Cardiac fibroblast (primary cell): Measurements from ENCODE around the gene LGALS13.
A peak's percentile ranks its signal among the peaks of the same experiment; 100 is the strongest.

Experiments used
- DNase-seq, 2 donors: peaks; one replicate each; pipeline versions ENCODE4 v3.0.0 to v3.0.0-alpha.2; 2010; ENCODE audit warnings: low read depth in 2 of 2
- H3K4me3 ChIP-seq, 2 donors: replicated peaks in 1 of 2; 1 replicate in 1 of 2; 2 replicates in 1 of 2; pipeline ENCODE4 v1.5.1; 2011; ENCODE audit warnings: low read depth in 2 of 2, low read length in 2 of 2, mild to moderate bottlenecking in 2 of 2, moderate library complexity in 1 of 2
- CTCF ChIP-seq: IDR thresholded peaks from one replicate; pipeline ENCODE4 v1.5.1; 2011; ENCODE audit warnings: low read depth, mild to moderate bottlenecking, low read length, inconsistent platforms

LGALS13 gene

GRCh38 chr19:39558624-39559117 lies 43.7 kb upstream of the LGALS13 start:
- no peak for TF ChIP-seq CTCF
- DNase-seq: no peak
- H3K4me3 ChIP-seq: no peak overlapping the region

- no peak for TF ChIP-seq CTCF
- H3K4me3 ChIP-seq: no peak overlapping the region
- peak in 1 of 2 donors; percentile 85 for DNase-seq
Observed at GRCh38 chr19:39563408-39563807, 38.9 kb upstream of the LGALS13 start.

- DNase-seq: peak in 1 of 2 donors; percentile 6
- H3K4me3 ChIP-seq: no peak overlapping the region
- TF ChIP-seq CTCF: no peak
Observed at GRCh38 chr19:39566064-39566463, 36.3 kb upstream of the LGALS13 start.

GRCh38 chr19:39568604-39569003 lies 33.7 kb upstream of the LGALS13 start:
- no peak for TF ChIP-seq CTCF
- peak in 1 of 2 donors; percentile 69 for DNase-seq
- no peak overlapping the region for H3K4me3 ChIP-seq

- no peak for DNase-seq
- no peak for TF ChIP-seq CTCF
- H3K4me3 ChIP-seq: no peak overlapping the region
Observed at GRCh38 chr19:39582442-39582841, 19.9 kb upstream of the LGALS13 start.

- TF ChIP-seq CTCF: no peak
- no peak overlapping the region for H3K4me3 ChIP-seq
- no peak for DNase-seq
Observed at GRCh38 chr19:39582891-39583625, 19.3 kb upstream of the LGALS13 start.
